ENCODE data around the gene PCDHGB4. TPM values are rescaled to one million over a fixed set of nuclear protein-coding genes. Genes with fewer than 3 reads are reported as not detected.

Gene PCDHGB4
- total and polyA plus RNA-seq, 2 of the 4 experiments (the other 2 are of a cell fraction): 10.0 to 17.6 TPM

DNA sequence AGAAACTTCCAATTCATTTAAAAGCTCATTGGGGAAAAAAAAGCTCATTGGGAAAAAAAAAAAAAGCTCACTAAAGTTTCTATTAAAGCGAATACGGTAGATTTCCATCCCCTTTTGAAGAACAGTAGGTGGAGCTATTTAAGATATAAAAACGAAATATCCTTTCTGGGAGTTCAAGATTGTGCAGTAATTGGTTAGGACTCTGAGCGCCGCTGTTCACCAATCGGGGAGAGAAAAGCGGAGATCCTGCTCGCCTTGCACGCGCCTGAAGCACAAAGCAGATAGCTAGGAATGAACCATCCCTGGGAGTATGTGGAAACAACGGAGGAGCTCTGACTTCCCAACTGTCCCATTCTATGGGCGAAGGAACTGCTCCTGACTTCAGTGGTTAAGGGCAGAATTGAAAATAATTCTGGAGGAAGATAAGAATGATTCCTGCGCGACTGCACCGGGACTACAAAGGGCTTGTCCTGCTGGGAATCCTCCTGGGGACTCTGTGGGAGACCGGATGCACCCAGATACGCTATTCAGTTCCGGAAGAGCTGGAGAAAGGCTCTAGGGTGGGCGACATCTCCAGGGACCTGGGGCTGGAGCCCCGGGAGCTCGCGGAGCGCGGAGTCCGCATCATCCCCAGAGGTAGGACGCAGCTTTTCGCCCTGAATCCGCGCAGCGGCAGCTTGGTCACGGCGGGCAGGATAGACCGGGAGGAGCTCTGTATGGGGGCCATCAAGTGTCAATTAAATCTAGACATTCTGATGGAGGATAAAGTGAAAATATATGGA is 43.0 kb downstream of the PCDHGB4 start, which contains the start of gene PCDHGA12 (continued):
- TF ChIP-seq, protein P1, sequence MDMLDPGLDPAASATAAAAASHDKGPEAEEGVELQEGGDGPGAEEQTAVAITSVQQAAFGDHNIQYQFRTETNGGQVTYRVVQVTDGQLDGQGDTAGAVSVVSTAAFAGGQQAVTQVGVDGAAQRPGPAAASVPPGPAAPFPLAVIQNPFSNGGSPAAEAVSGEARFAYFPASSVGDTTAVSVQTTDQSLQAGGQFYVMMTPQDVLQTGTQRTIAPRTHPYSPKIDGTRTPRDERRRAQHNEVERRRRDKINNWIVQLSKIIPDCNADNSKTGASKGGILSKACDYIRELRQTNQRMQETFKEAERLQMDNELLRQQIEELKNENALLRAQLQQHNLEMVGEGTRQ (IDR thresholded peaks at IDR 0.05; ENCODE audit: low read depth, low read length): no peak
- TF ChIP-seq RFX5 (IDR thresholded peaks at IDR 0.05; ENCODE audit: low read depth, low read length): no peak

DNA sequence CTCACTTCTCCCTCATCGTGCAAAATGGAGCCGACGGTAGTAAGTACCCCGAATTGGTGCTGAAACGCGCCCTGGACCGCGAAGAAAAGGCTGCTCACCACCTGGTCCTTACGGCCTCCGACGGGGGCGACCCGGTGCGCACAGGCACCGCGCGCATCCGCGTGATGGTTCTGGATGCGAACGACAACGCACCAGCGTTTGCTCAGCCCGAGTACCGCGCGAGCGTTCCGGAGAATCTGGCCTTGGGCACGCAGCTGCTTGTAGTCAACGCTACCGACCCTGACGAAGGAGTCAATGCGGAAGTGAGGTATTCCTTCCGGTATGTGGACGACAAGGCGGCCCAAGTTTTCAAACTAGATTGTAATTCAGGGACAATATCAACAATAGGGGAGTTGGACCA is 43.8 kb downstream of the PCDHGB4 start:
- Histone ChIP-seq H2BK5ac (ENCODE audit: low read depth, low read length, poor library complexity, severe bottlenecking) (no peak overlapping the region), H4K5ac (ENCODE audit: low read depth, low read length) (peak overlapping the region; percentile 39), H3K9me3 (ENCODE audit: control insufficient read depth, insufficient read depth, low read length) (peaks cover 36% of the 10 kb centered on the region; the same call in 1 of the 2 replicates), H4K8ac (ENCODE audit: low read depth in 2 of 2, low read length in 2 of 2) (peak overlapping the region in 1 of 2 experiments; percentile 42; a peak in 1 of 4 replicates), H3K18ac (ENCODE audit: low read depth, low read length) (no peak overlapping the region), H3K27ac (ENCODE audit: insufficient read depth, low read length) (no peak overlapping the region), H3K9ac (ENCODE audit: low read depth, low read length) (no peak overlapping the region), H3K27me3 (ENCODE audit: control insufficient read depth, insufficient read depth, low read length) (no peaks in the 10 kb centered on the region), H2BK20ac (ENCODE audit: low read depth, low read length) (no peak overlapping the region), H4K20me1 (ENCODE audit: insufficient read depth, low read length) (no peaks in the 10 kb centered on the region), H3K14ac (replicated peaks; ENCODE audit: low read depth, low read length) (no peak overlapping the region), H4K91ac (ENCODE audit: insufficient read depth, low read depth, low read length) (no peak overlapping the region; the same call in 1 of the 2 replicates), H2AK5ac (ENCODE audit: low read depth, low read length) (no peak overlapping the region), H3K9me1 (ENCODE audit: insufficient read depth, low read length) (no peaks in the 10 kb centered on the region), H2BK15ac (ENCODE audit: low read depth, low read length) (no peak overlapping the region), H3K4me2 (ENCODE audit: low read depth, low read length) (peak overlapping the region; percentile 33), H3K79me1 (ENCODE audit: low read depth in 1 of 2, low read length in 2 of 2) (peaks cover 17 to 22% of the 10 kb centered on the region in 2 experiments; a peak in 3 of 4 replicates), H3K56ac (ENCODE audit: extremely low read depth, insufficient read depth, low read length) (no peak overlapping the region), H2AK9ac (replicated peaks; ENCODE audit: low read depth, low read length, poor library complexity) (peak overlapping the region; percentile 31), H3K4ac (ENCODE audit: low read depth, low read length) (no peak overlapping the region), H2BK120ac (ENCODE audit: low read depth, low read length) (no peak overlapping the region), H3K23ac (ENCODE audit: low read depth, low read length) (no peak overlapping the region), H3K36me3 (ENCODE audit: control insufficient read depth, insufficient read depth, low read length) (peaks cover 18% of the 10 kb centered on the region), H3K4me1 (ENCODE audit: control insufficient read depth, insufficient read depth, low read length) (no peaks in the 10 kb centered on the region; the same call in 1 of the 2 replicates), H3K4me3 (ENCODE audit: insufficient read depth, low read depth, low read length) (peak overlapping the region; percentile 6; the same call in 1 of the 2 replicates), H2AFZ (replicated peaks; ENCODE audit: low read length, poor library complexity) (peak overlapping the region; percentile 52)
- ChIA-PET CTCF (interaction anchor here (1.5 kb wide), 1 partner anchor 9 kb away, joined by 3 read pairs; no protein-coding TSS in a partner anchor), POLR2A (ENCODE audit: unreplicated experiment) (no interaction called here)
- no TSS peak for BruUV-seq (replicated peaks)
- DNase-seq (no peak), ATAC-seq (ENCODE audit: low read depth) (no peak)
- in situ Hi-C loops (cut with MboI; ENCODE audit: low sequenced_read_pairs) (no loop called here), dilution Hi-C loops (cut with HindIII; ENCODE audit: low sequenced_read_pairs, unreplicated experiment) (no loop called here), intact Hi-C loops (cut with micrococcal nuclease) (loop anchor here (2.0 to 5.0 kb wide), 3 partner anchors 46 to 94 kb away; partner anchors contain the start of gene PCDHGC3)
- 51% methylated on average over 33 of the region's 37 CpGs; no CpG with 5 or more reads in 1 of the 2 experiments for WGBS, 2 experiments (ENCODE audit: extremely low coverage in 2 of 2, insufficient read length in 1 of 2)
- TF ChIP-seq, protein P2, sequence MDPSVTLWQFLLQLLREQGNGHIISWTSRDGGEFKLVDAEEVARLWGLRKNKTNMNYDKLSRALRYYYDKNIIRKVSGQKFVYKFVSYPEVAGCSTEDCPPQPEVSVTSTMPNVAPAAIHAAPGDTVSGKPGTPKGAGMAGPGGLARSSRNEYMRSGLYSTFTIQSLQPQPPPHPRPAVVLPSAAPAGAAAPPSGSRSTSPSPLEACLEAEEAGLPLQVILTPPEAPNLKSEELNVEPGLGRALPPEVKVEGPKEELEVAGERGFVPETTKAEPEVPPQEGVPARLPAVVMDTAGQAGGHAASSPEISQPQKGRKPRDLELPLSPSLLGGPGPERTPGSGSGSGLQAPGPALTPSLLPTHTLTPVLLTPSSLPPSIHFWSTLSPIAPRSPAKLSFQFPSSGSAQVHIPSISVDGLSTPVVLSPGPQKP (IDR thresholded peaks at IDR 0.05; ENCODE audit: borderline replicate concordance, low read depth, low read length): no peak
- no peak for TF ChIP-seq CHD1 (IDR thresholded peaks at IDR 0.05; ENCODE audit: low read depth, low read length)
- TF ChIP-seq FOS (IDR thresholded peaks at IDR 0.05; ENCODE audit: low read depth, low read length): no peak
- TF ChIP-seq, protein P3, sequence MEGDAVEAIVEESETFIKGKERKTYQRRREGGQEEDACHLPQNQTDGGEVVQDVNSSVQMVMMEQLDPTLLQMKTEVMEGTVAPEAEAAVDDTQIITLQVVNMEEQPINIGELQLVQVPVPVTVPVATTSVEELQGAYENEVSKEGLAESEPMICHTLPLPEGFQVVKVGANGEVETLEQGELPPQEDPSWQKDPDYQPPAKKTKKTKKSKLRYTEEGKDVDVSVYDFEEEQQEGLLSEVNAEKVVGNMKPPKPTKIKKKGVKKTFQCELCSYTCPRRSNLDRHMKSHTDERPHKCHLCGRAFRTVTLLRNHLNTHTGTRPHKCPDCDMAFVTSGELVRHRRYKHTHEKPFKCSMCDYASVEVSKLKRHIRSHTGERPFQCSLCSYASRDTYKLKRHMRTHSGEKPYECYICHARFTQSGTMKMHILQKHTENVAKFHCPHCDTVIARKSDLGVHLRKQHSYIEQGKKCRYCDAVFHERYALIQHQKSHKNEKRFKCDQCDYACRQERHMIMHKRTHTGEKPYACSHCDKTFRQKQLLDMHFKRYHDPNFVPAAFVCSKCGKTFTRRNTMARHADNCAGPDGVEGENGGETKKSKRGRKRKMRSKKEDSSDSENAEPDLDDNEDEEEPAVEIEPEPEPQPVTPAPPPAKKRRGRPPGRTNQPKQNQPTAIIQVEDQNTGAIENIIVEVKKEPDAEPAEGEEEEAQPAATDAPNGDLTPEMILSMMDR (conservative IDR thresholded peaks at IDR 0.05; ENCODE audit: low read depth, low read length): no peak
- TF ChIP-seq MXI1 (IDR thresholded peaks at IDR 0.05; ENCODE audit: borderline replicate concordance, low read depth, low read length): no peak
- no peak for TF ChIP-seq NFE2L2 (IDR thresholded peaks at IDR 0.05; ENCODE audit: low read depth, low read length)
- TF ChIP-seq, protein P1 (IDR thresholded peaks at IDR 0.05; ENCODE audit: low read depth, low read length): no peak
- TF ChIP-seq MAZ (IDR thresholded peaks at IDR 0.05; ENCODE audit: borderline replicate concordance, low read depth, low read length): no peak
